KMS-11 (cell line): ENCODE results near the gene GALNT9.

Experiments
- H2AFZ ChIP-seq: fragments of 200-600 bp; sonication (generic); 2 replicates; pipeline ENCODE4 v1.6.1; 2016; ENCODE audit warnings: antibody characterized with exemption, mixed run types, low read depth
- H3K27ac ChIP-seq: fragments of 200-600 bp; sonication (generic); 2 replicates; pipeline ENCODE4 v1.6.1; 2016; ENCODE audit warnings: mild to moderate bottlenecking, mixed run types
- H3K27me3 ChIP-seq: fragments of 200-600 bp; sonication (generic); 2 replicates; pipeline ENCODE4 v1.6.1; 2017; ENCODE audit warnings: mild to moderate bottlenecking, low read depth, mixed run types, moderate library complexity; ENCODE audit not compliant: insufficient read depth
- H3K36me3 ChIP-seq: fragments of 200-600 bp; sonication (generic); 2 replicates; pipeline ENCODE4 v1.6.1; 2017; ENCODE audit warnings: mild to moderate bottlenecking, mixed run types; ENCODE audit not compliant: insufficient read depth
- H3K4me1 ChIP-seq: fragments of 200-600 bp; sonication (generic); 2 replicates; pipeline ENCODE4 v1.6.1; 2016; ENCODE audit warnings: mild to moderate bottlenecking, low read depth, mixed run types; ENCODE audit not compliant: poor library complexity, severe bottlenecking
- H3K4me2 ChIP-seq: fragments of 200-600 bp; sonication (generic); 2 replicates; pipeline ENCODE4 v1.7.0; 2016; ENCODE audit warnings: mild to moderate bottlenecking, mixed run types
- H3K4me3 ChIP-seq: fragments of 200-600 bp; sonication (generic); IDR thresholded peaks from 2 replicates; pipeline ENCODE4 v1.6.1; 2017; ENCODE audit warnings: low read depth, low read length, mixed read lengths; ENCODE audit not compliant: insufficient read depth
- H3K79me2 ChIP-seq: fragments of 200-600 bp; sonication (generic); 2 replicates; pipeline ENCODE4 v1.6.1; 2016; ENCODE audit warnings: low read depth, mixed run types; ENCODE audit not compliant: insufficient read depth
- H3K9ac ChIP-seq: fragments of 200-600 bp; sonication (generic); 2 replicates; pipeline ENCODE4 v1.6.1; 2016; ENCODE audit warnings: mild to moderate bottlenecking, mixed run types
- H4K20me1 ChIP-seq: fragments of 200-600 bp; sonication (generic); 2 replicates; pipeline ENCODE4 v1.6.1; 2016; ENCODE audit warnings: mild to moderate bottlenecking, mixed run types; ENCODE audit not compliant: insufficient read depth
- TF ChIP-seq, protein P1 (sequence below): fragments of 200-600 bp; sonication (generic); conservative IDR thresholded peaks from 2 replicates; pipeline ENCODE4 v1.6.1; 2017; ENCODE audit warnings: low read depth, mild to moderate bottlenecking, antibody characterized with exemption, low read length, moderate library complexity, mixed read lengths

GALNT9 gene

DNA sequence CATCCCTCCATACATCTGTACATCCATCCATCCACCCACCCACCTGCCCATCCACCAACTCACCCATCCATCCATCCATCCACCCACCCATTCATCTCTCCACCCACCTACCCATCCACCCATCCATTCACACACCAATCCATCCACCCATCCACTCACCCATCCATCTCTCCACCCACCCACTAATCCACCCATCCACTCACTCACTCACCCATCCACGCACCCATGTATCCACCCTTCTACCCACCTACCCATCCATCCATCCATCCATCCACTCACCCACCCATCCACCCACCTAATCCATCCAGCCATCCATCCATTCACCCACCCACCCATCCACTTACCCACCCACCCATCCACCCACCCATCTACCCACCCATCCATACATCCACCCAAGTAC lies 16.2 kb downstream of the GALNT9 start:
- Histone ChIP-seq H2AFZ (no peak overlapping the region), H3K9ac (no peak overlapping the region), H3K4me2 (no peak overlapping the region), H3K27ac (no peak overlapping the region), H3K79me2 (no peaks in the 10 kb centered on the region), H4K20me1 (no peaks in the 10 kb centered on the region), H3K4me3 (no peak overlapping the region), H3K27me3 (no peaks in the 10 kb centered on the region; the same call in 1 of the 2 replicates), H3K4me1 (no peaks in the 10 kb centered on the region), H3K36me3 (no peaks in the 10 kb centered on the region)
- TF ChIP-seq, protein P1, sequence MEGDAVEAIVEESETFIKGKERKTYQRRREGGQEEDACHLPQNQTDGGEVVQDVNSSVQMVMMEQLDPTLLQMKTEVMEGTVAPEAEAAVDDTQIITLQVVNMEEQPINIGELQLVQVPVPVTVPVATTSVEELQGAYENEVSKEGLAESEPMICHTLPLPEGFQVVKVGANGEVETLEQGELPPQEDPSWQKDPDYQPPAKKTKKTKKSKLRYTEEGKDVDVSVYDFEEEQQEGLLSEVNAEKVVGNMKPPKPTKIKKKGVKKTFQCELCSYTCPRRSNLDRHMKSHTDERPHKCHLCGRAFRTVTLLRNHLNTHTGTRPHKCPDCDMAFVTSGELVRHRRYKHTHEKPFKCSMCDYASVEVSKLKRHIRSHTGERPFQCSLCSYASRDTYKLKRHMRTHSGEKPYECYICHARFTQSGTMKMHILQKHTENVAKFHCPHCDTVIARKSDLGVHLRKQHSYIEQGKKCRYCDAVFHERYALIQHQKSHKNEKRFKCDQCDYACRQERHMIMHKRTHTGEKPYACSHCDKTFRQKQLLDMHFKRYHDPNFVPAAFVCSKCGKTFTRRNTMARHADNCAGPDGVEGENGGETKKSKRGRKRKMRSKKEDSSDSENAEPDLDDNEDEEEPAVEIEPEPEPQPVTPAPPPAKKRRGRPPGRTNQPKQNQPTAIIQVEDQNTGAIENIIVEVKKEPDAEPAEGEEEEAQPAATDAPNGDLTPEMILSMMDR, result no peak

DNA sequence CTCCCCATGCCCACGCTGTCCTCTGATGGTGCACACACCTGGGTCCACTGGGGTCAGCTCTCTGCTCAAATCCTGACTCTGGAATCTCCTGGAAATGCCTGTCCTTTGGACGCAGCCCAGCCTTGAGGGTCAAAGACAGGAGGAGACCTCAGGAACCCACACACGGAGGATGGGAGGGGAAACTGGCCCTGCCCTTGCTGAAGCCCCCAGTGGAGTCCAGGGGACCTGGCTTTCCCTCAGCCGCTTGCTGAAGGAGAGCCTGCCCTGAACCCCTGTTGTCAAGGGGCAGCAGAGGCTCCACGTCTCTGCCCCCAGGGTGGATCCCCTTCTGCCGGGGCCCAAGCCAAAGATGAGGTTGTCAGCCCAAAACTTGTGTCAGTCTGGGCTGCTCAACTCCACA lies 16.9 kb downstream of the GALNT9 start:
- no peak overlapping the region for H3K9ac ChIP-seq
- no peaks in the 10 kb centered on the region for H4K20me1 ChIP-seq
- H3K4me1 ChIP-seq, result no peaks in the 10 kb centered on the region
- H2AFZ ChIP-seq, result no peak overlapping the region
- TF ChIP-seq, protein P1, result no peak
- no peaks in the 10 kb centered on the region; the same call in 1 of the 2 replicates for H3K27me3 ChIP-seq
- H3K4me3 ChIP-seq, result no peak overlapping the region
- H3K4me2 ChIP-seq, result no peak overlapping the region
- no peaks in the 10 kb centered on the region for H3K36me3 ChIP-seq
- H3K27ac ChIP-seq, result no peak overlapping the region
- H3K79me2 ChIP-seq, result no peaks in the 10 kb centered on the region

DNA sequence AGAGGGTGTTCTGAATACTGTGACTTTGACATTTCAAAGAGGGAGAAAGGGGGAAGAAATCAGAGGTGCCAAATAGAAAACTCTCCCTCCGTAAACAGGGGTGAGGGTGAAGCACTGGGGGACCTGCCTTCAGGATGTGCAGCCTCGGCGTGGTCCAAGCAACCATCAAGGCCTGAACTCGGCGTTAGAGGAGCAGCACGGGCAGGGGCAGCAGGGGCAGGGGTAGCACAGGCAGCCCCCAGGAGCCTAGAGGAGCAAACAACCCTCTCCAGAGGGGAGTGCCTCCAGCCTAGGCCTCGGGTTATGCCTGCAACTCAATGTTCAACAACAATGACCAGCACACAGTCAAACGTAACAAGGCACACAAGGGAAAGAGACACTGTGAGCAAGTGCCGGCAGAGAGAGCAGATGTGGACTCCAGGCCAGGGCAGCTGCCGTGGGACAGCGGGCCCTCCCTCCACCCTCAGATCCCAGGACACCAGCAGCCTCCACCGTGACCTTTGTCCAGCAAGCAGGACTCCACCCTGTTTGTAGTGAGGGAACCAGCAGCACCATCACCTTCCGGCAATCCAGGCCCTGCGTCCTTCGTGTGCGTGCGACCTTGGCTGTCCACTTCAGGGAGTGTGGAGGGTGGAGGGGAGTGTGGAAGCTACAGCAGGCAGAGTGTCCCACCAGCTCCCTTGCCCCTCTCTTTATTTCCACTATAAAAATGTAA lies 18.0 kb downstream of the GALNT9 start:
- no peaks in the 10 kb centered on the region for H3K79me2 ChIP-seq
- H3K27ac ChIP-seq, result no peak overlapping the region
- H3K36me3 ChIP-seq, result no peaks in the 10 kb centered on the region
- H2AFZ ChIP-seq, result no peak overlapping the region
- no peak overlapping the region for H3K4me3 ChIP-seq
- no peak overlapping the region for H3K4me2 ChIP-seq
- no peaks in the 10 kb centered on the region for H3K4me1 ChIP-seq
- H4K20me1 ChIP-seq, result no peaks in the 10 kb centered on the region
- TF ChIP-seq, protein P1, result no peak
- H3K27me3 ChIP-seq, result no peaks in the 10 kb centered on the region; the same call in 1 of the 2 replicates
- H3K9ac ChIP-seq, result no peak overlapping the region

DNA sequence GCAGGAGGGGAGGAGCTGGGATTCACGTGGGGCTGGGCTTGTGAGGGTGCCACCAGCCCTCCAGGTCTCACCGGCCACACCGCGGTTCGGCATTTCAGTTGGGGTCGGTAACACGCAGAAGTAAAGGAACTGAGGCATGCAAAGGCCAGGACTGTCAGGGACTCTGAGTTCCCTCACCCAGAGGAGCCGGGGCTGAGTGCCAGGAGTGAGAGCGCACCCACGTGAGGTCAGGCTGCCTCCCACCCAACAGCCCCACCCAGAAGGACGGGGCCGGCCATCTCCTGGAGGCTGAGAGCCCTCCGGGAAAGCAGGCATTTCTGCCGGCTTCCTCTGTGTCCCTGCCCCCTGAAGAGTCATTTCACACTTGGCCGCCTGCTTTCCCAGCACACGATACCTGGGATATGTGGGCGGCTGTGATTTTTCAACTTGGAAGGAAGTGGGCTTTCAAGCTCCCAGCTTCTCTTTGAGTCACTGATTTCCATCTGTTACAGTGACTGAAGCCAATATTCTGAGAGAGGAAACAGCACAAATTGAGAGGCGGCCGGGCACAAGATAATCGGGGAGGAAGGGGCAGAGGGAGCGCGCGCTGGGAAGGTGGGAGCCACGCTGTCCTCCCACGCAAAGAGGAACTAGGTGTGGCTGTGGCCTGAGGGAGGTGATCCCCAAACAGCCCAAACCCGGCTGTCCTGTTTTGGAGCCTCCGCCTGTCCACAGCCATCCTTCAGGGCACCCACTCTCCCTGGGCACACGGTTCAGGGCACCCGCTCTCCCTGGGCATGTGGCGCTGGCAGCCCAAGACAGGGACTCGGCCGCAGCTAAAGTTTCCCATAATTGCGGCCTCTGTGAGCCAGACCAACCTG lies 19.0 kb downstream of the GALNT9 start:
- no peaks in the 10 kb centered on the region for H4K20me1 ChIP-seq
- no peak overlapping the region for H2AFZ ChIP-seq
- no peaks in the 10 kb centered on the region for H3K4me1 ChIP-seq
- H3K27me3 ChIP-seq, result no peaks in the 10 kb centered on the region; the same call in 1 of the 2 replicates
- H3K27ac ChIP-seq, result no peak overlapping the region
- H3K4me3 ChIP-seq, result no peak overlapping the region
- H3K79me2 ChIP-seq, result no peaks in the 10 kb centered on the region
- TF ChIP-seq, protein P1, result no peak
- no peak overlapping the region for H3K4me2 ChIP-seq
- no peak overlapping the region for H3K9ac ChIP-seq
- no peaks in the 10 kb centered on the region for H3K36me3 ChIP-seq
